Ovary (tissue), 9 donors: ENCODE results near the gene SCEL. TPM values are rescaled to one million over a fixed set of nuclear protein-coding genes. Genes with fewer than 3 reads are reported as not detected.

Experiments used
- DNase-seq, 5 donors: peaks; one replicate each; pipeline ENCODE4 v3.0.0-alpha.2; 2019 to 2020
- H3K27ac ChIP-seq, 2 donors: fragments of 200-600 bp; one replicate each; pipeline versions ENCODE4 v1.5.1 to v1.8.0; 2019 to 2022
- H3K27me3 ChIP-seq: fragments of 200-600 bp; one replicate; pipeline ENCODE4 v1.8.0; 2022
- H3K36me3 ChIP-seq: fragments of 200-600 bp; sonication (generic); one replicate; pipeline ENCODE4 v1.5.1; 2019
- H3K4me1 ChIP-seq: one replicate; pipeline ENCODE4 v1.8.1; 2013; ENCODE audit warnings: mild to moderate bottlenecking, moderate library complexity; ENCODE audit not compliant: insufficient read depth
- H3K4me3 ChIP-seq: fragments of 200-600 bp; sonication (generic); one replicate; pipeline ENCODE4 v1.5.1; 2017
- H3K9me3 ChIP-seq, 2 donors: fragments of 200-600 bp in 1 of 2; sonication (generic) in 1 of 2; one replicate each; pipeline versions ENCODE4 v1.5.1 to v1.8.1; 2013 to 2019; ENCODE audit warnings: mild to moderate bottlenecking in 1 of 2, moderate library complexity in 1 of 2
- CTCF ChIP-seq, 3 donors: fragments of 450-650 bp in 2 of 3; fragments of 200-600 bp in 1 of 3; IDR thresholded peaks; one replicate each; pipeline versions ENCODE4 v1.5.1 to v1.8.0; 2016 to 2022; ENCODE audit warnings: antibody characterized with exemption in 3 of 3, mild to moderate bottlenecking in 1 of 3
- EP300 ChIP-seq: sonication (generic); formaldehyde crosslinking; IDR thresholded peaks from one replicate; pipeline ENCODE4 v1.6.1; 2017; ENCODE audit warnings: antibody characterized with exemption
- POLR2A ChIP-seq: fragments of 450-650 bp; IDR thresholded peaks from one replicate; pipeline ENCODE4 v1.6.1; 2017; ENCODE audit warnings: antibody characterized with exemption, mild to moderate bottlenecking, moderate library complexity
- WGBS, 3 donors: extraction: QIAGEN DNeasy Blood & Tissue Kit in 1 of 3; methylation state at CpG; one replicate each; pipeline versions ENCODE4 v1.1.5 to v1.1.7; 2013 to 2017; 5-methylcytosine and 5-hydroxymethylcytosine counted together
- intact Hi-C, 4 donors: fragments of 100-400 bp; cut with DNase I; formaldehyde crosslinking; loops; one replicate each; pipeline versions ENCODE4 v1.11.0 to v1.15.1; 2022 to 2023
- polyA plus RNA-seq, 2 donors: library from polyadenylated mRNA; stranded (reverse); fragments of 200-250 nt in 1 of 2; fragments of 350-450 nt in 1 of 2; fragmentation: Illumina TruSeq in 1 of 2; extraction: RNeasy Lipid Tissue Mini Kit (QIAGEN cat#74804) in 1 of 2; gene quantifications; one replicate each; pipeline ENCODE4 v1.2.3, GENCODE V29; 2013 to 2014
- total RNA-seq, 7 donors: library from RNA; depleted of rRNA in 2 of 7; stranded (reverse); fragments of >200 nt in 2 of 7; fragmentation: NEBNext Ultra II Directional in 3 of 7; extraction: Animal tissue kit (Norgen Biotek cat#: 25700) in 3 of 7; gene quantifications; one replicate each; pipeline versions ENCODE4 v1.1.0 to v1.2.4, GENCODE V29; 2016 to 2023
- donor health status: DM: no; HTN: no; CAD: no; lungs with moderate emphysema.
- donor health status: DM: no; HTN: no; CAD: no.
- donor health status: Bipolar disorder and iron deficiency.
- donor health status: DM: yes; HTN: yes; CAD: no.
- donor health status: DM: no; HTN: no; CAD: no.
- donor health status: DM: yes; HTN: yes; CAD: no.

The SCEL gene
- total and polyA plus RNA-seq, 9 donors, result 0.04 TPM; not detected in 8

- no peaks in the 10 kb centered on the region for H3K4me1 ChIP-seq
- TF ChIP-seq POLR2A (no peak), EP300 (no peak), CTCF (IDR thresholded peaks at IDR 0.05) (no peak)
- H3K27me3 ChIP-seq, result no peaks in the 10 kb centered on the region
- H3K4me3 ChIP-seq, result no peak overlapping the region
- DNase-seq, result no peak
- no peaks in the 10 kb centered on the region for H3K9me3 ChIP-seq
- H3K36me3 ChIP-seq, result no peaks in the 10 kb centered on the region
- WGBS, 3 donors, result 70 to 74% (median 72%) methylated on average over 5 of the region's 5 CpGs
- intact Hi-C loops, result no loop called here
- no peak overlapping the region for H3K27ac ChIP-seq
These were observed 84.1 kb downstream of the SCEL start for GRCh38 chr13:77619655-77620054.

- Histone ChIP-seq H3K36me3 (no peaks in the 10 kb centered on the region), H3K4me3 (no peak overlapping the region), H3K9me3 (no peaks in the 10 kb centered on the region), H3K27ac (no peak overlapping the region), H3K4me1 (no peaks in the 10 kb centered on the region), H3K27me3 (no peaks in the 10 kb centered on the region)
- WGBS, 3 donors, result 52 to 77% (median 62%) methylated on average over 1 of the region's 1 CpG
- no peak for DNase-seq
- intact Hi-C loops, result no loop called here
- TF ChIP-seq CTCF (IDR thresholded peaks at IDR 0.05) (no peak), POLR2A (no peak), EP300 (no peak)
These were observed 84.6 kb downstream of the SCEL start for GRCh38 chr13:77620138-77620537.

GRCh38 chr13:77623806-77624205, 88.3 kb downstream of the SCEL start:
- WGBS, 3 donors, result 58 to 66% (median 61%) methylated on average over 3 of the region's 3 CpGs
- H3K4me3 ChIP-seq, result no peak overlapping the region

GRCh38 chr13:77628170-77628569, 92.7 kb downstream of the SCEL start:
- Histone ChIP-seq H3K27ac (no peak overlapping the region), H3K4me3 (no peak overlapping the region), H3K9me3 (no peaks in the 10 kb centered on the region), H3K4me1 (no peaks in the 10 kb centered on the region), H3K27me3 (no peaks in the 10 kb centered on the region), H3K36me3 (no peaks in the 10 kb centered on the region)
- DNase-seq, result no peak
- intact Hi-C loops, result no loop called here
- TF ChIP-seq POLR2A (no peak), CTCF (IDR thresholded peaks at IDR 0.05) (no peak)

More at GRCh38 chr13:77623806-77624205, 88.3 kb downstream of the SCEL start:
- no peaks in the 10 kb centered on the region for H3K9me3 ChIP-seq
- H3K4me1 ChIP-seq, result no peaks in the 10 kb centered on the region
- intact Hi-C loops, result no loop called here
- no peaks in the 10 kb centered on the region for H3K36me3 ChIP-seq
- no peak overlapping the region for H3K27ac ChIP-seq
- no peak for DNase-seq
- no peak for TF ChIP-seq POLR2A
- no peak for TF ChIP-seq CTCF (IDR thresholded peaks at IDR 0.05)
- TF ChIP-seq EP300, result no peak
- H3K27me3 ChIP-seq, result no peaks in the 10 kb centered on the region

- Histone ChIP-seq H3K36me3 (no peaks in the 10 kb centered on the region), H3K4me3 (no peak overlapping the region), H3K4me1 (no peaks in the 10 kb centered on the region), H3K9me3 (no peaks in the 10 kb centered on the region), H3K27ac (no peak overlapping the region), H3K27me3 (no peaks in the 10 kb centered on the region)
- intact Hi-C loops, result no loop called here
- DNase-seq, result no peak
- TF ChIP-seq CTCF (IDR thresholded peaks at IDR 0.05), result no peak
- no peak for TF ChIP-seq POLR2A
- TF ChIP-seq EP300, result no peak
- 43 to 73% (median 44%) methylated on average over 1 of the region's 1 CpG for WGBS, 3 donors
These were observed 102.1 kb downstream of the SCEL start for GRCh38 chr13:77637588-77637987.
